ENCODE data around the gene LAIR2.
"Not testable (repeated sequence)": the region's sequence is repeated elsewhere in the genome, so short reads cannot be mapped to it uniquely, and the experiment has no call there.

- not testable (repeated sequence) for TF ChIP-seq CTCF (IDR thresholded peaks at IDR 0.05; ENCODE audit: low read length); EZH2phosphoT487 (IDR thresholded peaks at IDR 0.05; ENCODE audit: low read length); EZH2 (optimal IDR thresholded peaks at IDR 0.05; ENCODE audit: low read depth, low read length)
These were observed 4.2 kb upstream of the LAIR2 start for GRCh38 chr19:54498451-54498772.
